ENCODE results near the gene PRKD3. TPM values are rescaled to one million over a fixed set of nuclear protein-coding genes. Genes with fewer than 3 reads are reported as not detected.

Gene PRKD3
- total and polyA plus RNA-seq, 2 donors (not counting 1 experiment from before 2014, with no cell fraction given): 28.9 to 82.2 TPM

DNA sequence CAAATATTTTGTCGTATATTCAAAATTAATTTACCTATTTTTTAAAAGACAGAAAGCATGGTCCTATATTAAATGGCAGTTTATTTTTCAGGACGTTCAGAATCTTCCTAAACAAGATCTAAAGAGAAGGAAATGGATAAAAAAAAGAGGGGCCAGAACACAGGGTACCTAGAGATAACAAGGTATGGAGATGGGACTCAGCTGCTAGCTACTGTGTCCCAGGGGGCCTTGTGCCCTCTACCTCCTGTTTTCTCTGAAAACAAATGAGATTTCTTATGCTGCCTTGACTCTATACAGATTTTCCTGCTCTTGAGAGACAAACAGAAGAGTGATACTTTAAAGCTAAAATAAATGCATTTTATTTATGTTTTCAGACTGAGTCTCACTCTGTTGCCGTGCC is 9.3 kb downstream of the PRKD3 start:
- WGBS (ENCODE audit: insufficient coverage): 78% methylated on average over 1 of the region's 3 CpGs
- Histone ChIP-seq H3K36me3 (replicated peaks in 1 of 2; ENCODE audit: control extremely low read depth in 1 of 2, control insufficient read depth in 1 of 2, extremely low read depth in 1 of 2, insufficient read depth in 2 of 2, low read length in 1 of 2) (peaks cover 2 to 4% of the 10 kb centered on the region in 2 experiments), H3K27me3 (replicated peaks in 1 of 4; ENCODE audit: control extremely low read depth in 1 of 4, control insufficient read depth in 3 of 4, insufficient read depth in 4 of 4, low read length in 3 of 4) (no peaks in the 10 kb centered on the region), H3K4me2 (replicated peaks; ENCODE audit: low read depth, low read length, poor library complexity, severe bottlenecking) (peak overlapping the region; percentile 23), H3K79me2 (ENCODE audit: control insufficient read depth, insufficient read depth, low read length) (peaks cover 98% of the 10 kb centered on the region), H4K20me1 (ENCODE audit: control insufficient read depth, insufficient read depth, low read length, poor library complexity, severe bottlenecking) (peaks cover 46% of the 10 kb centered on the region), H3K4me1 (ENCODE audit: control insufficient read depth in 2 of 2, insufficient read depth in 2 of 2, low read length in 2 of 2) (peaks cover 37 to 69% of the 10 kb centered on the region in 2 donors), H3K9ac (ENCODE audit: low read length) (no peak overlapping the region), H3K9me3 (ENCODE audit: control extremely low read depth in 1 of 3, control insufficient read depth in 2 of 3, insufficient read depth in 1 of 3, low read length in 2 of 3) (no peaks in the 10 kb centered on the region), H2AFZ (ENCODE audit: insufficient read depth, low read depth, low read length, poor library complexity, severe bottlenecking) (no peak overlapping the region), H3K4me3 (ENCODE audit: control extremely low read depth in 1 of 5, extremely low read depth in 1 of 5, insufficient read depth in 1 of 5, low read depth in 2 of 5, low read length in 4 of 5) (peak overlapping the region in 1 of 5 experiments; percentile 16), H3K27ac (ENCODE audit: low read length in 2 of 2) (no peak overlapping the region)
- Mint-ChIP-seq H3K4me1 (peaks cover 83% of the 10 kb centered on the region), H3K4me3 (no peak overlapping the region), H3K9me3 (ENCODE audit: insufficient read depth) (no peaks in the 10 kb centered on the region), H3K27ac (no peak overlapping the region), H3K27me3 (no peaks in the 10 kb centered on the region)
- TF ChIP-seq, protein P1, sequence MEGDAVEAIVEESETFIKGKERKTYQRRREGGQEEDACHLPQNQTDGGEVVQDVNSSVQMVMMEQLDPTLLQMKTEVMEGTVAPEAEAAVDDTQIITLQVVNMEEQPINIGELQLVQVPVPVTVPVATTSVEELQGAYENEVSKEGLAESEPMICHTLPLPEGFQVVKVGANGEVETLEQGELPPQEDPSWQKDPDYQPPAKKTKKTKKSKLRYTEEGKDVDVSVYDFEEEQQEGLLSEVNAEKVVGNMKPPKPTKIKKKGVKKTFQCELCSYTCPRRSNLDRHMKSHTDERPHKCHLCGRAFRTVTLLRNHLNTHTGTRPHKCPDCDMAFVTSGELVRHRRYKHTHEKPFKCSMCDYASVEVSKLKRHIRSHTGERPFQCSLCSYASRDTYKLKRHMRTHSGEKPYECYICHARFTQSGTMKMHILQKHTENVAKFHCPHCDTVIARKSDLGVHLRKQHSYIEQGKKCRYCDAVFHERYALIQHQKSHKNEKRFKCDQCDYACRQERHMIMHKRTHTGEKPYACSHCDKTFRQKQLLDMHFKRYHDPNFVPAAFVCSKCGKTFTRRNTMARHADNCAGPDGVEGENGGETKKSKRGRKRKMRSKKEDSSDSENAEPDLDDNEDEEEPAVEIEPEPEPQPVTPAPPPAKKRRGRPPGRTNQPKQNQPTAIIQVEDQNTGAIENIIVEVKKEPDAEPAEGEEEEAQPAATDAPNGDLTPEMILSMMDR (IDR thresholded peaks at IDR 0.05): no peak
- no peak for TF ChIP-seq EZH2 (IDR thresholded peaks at IDR 0.05; ENCODE audit: borderline replicate concordance, insufficient read depth, low read depth, low read length, poor library complexity, severe bottlenecking)
- intact Hi-C loops (cut with micrococcal nuclease): no loop called here
- DNase-seq (no peak), ATAC-seq (ENCODE audit: low read depth) (no peak)
- ChIA-PET CTCF (interaction anchor here (0.6 to 1.1 kb wide), 3 partner anchors 14 to 517 kb away, joined by 3 read pairs; no protein-coding TSS in a partner anchor), POLR2A (no interaction called here)

DNA sequence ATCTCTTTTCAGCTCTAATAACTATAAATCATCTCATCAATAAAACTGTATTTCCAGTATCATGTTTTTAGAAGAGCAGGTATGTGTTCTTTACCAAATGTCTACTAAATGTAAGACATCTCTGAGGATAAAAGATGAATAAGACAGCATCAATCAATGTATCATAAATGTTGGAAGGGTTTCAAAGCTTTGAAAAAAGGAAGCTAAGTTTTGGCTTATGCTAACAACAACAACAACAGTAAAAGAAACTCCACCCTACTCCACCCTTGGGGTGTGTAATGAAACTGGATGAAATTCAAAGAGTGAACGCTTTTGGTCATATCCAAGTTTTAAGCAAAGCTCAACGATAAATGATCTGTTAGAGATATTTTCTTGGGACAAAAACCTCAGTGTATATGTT is 17.1 kb downstream of the PRKD3 start:
- no peak overlapping the region for H3K4me2 ChIP-seq (replicated peaks; ENCODE audit: low read depth, low read length, poor library complexity, severe bottlenecking)
- no peak overlapping the region for H3K4me3 ChIP-seq (ENCODE audit: control extremely low read depth in 1 of 5, extremely low read depth in 1 of 5, insufficient read depth in 1 of 5, low read depth in 2 of 5, low read length in 4 of 5)
- ATAC-seq (ENCODE audit: low read depth) (no peak), DNase-seq (no peak)
- ChIA-PET POLR2A (no interaction called here), CTCF (interaction anchor here (1.2 to 1.3 kb wide), 2 partner anchors 10 to 89 kb away, joined by 3 to 5 read pairs; no protein-coding TSS in a partner anchor)
- intact Hi-C loops (cut with micrococcal nuclease): loop anchor here (2.0 kb wide), 1 partner anchor 13 kb away; no protein-coding TSS in a partner anchor
- Mint-ChIP-seq H3K4me1 (peaks cover 53% of the 10 kb centered on the region), H3K9me3 (ENCODE audit: insufficient read depth) (no peaks in the 10 kb centered on the region), H3K4me3 (no peak overlapping the region), H3K27ac (no peak overlapping the region), H3K27me3 (no peaks in the 10 kb centered on the region)
- H3K4me1 ChIP-seq (ENCODE audit: control insufficient read depth in 2 of 2, insufficient read depth in 2 of 2, low read length in 2 of 2): peaks cover under 1 to 26% of the 10 kb centered on the region in 2 donors
- H3K36me3 ChIP-seq (replicated peaks in 1 of 2; ENCODE audit: control extremely low read depth in 1 of 2, control insufficient read depth in 1 of 2, extremely low read depth in 1 of 2, insufficient read depth in 2 of 2, low read length in 1 of 2): peaks cover 4 to 6% of the 10 kb centered on the region in 2 experiments
- WGBS (ENCODE audit: insufficient coverage): no CpG with 5 or more reads among the region's 2 CpGs
- TF ChIP-seq, protein P1 (IDR thresholded peaks at IDR 0.05): no peak
- TF ChIP-seq EZH2 (IDR thresholded peaks at IDR 0.05; ENCODE audit: borderline replicate concordance, insufficient read depth, low read depth, low read length, poor library complexity, severe bottlenecking): no peak
- peaks cover 43% of the 10 kb centered on the region for H4K20me1 ChIP-seq (ENCODE audit: control insufficient read depth, insufficient read depth, low read length, poor library complexity, severe bottlenecking)
- peaks cover 0 to 8% (median 1%) of the 10 kb centered on the region in 3 donors for H3K9me3 ChIP-seq (ENCODE audit: control extremely low read depth in 1 of 3, control insufficient read depth in 2 of 3, insufficient read depth in 1 of 3, low read length in 2 of 3)
- peaks cover 95% of the 10 kb centered on the region for H3K79me2 ChIP-seq (ENCODE audit: control insufficient read depth, insufficient read depth, low read length)
- H2AFZ ChIP-seq (ENCODE audit: insufficient read depth, low read depth, low read length, poor library complexity, severe bottlenecking): no peak overlapping the region
- no peak overlapping the region for H3K27ac ChIP-seq (ENCODE audit: low read length in 2 of 2)
- no peak overlapping the region for H3K9ac ChIP-seq (ENCODE audit: low read length)
- no peaks in the 10 kb centered on the region for H3K27me3 ChIP-seq (replicated peaks in 1 of 4; ENCODE audit: control extremely low read depth in 1 of 4, control insufficient read depth in 3 of 4, insufficient read depth in 4 of 4, low read length in 3 of 4)

All from B cell (primary cell).